MM.1S (cell line): ENCODE results near the gene GPR143.

Experiments used
- DNase-seq: peaks from one replicate; pipeline ENCODE4 v3.0.0-alpha.2; 2015
- H2AFZ ChIP-seq: fragments of 300-600 bp; sonication (generic); 2 replicates; pipeline ENCODE4 v1.6.0; 2016; ENCODE audit warnings: antibody characterized with exemption, low read length
- H3F3A ChIP-seq: fragments of 300-600 bp; sonication (generic); 2 replicates; pipeline ENCODE4 v1.6.1; 2016; ENCODE audit warnings: mild to moderate bottlenecking, antibody characterized with exemption, low read length, moderate library complexity, mixed read lengths; ENCODE audit not compliant: insufficient read depth
- H3K27ac ChIP-seq: fragments of 300-600 bp; sonication (generic); 2 replicates; pipeline ENCODE4 v1.5.1; 2016; ENCODE audit warnings: mild to moderate bottlenecking, low read length
- H3K27me3 ChIP-seq: fragments of 300-600 bp; sonication (generic); replicated peaks from 2 replicates; pipeline ENCODE4 v1.6.0; 2016; ENCODE audit warnings: low read length; ENCODE audit not compliant: insufficient read depth
- H3K36me3 ChIP-seq: fragments of 300-600 bp; sonication (generic); replicated peaks from 2 replicates; pipeline ENCODE4 v1.6.1; 2016; ENCODE audit warnings: mild to moderate bottlenecking, low read length, mixed read lengths; ENCODE audit not compliant: insufficient read depth
- H3K4me1 ChIP-seq: fragments of 300-600 bp; sonication (generic); 2 replicates; pipeline ENCODE4 v1.6.1; 2016; ENCODE audit warnings: low read length, mixed read lengths
- H3K4me2 ChIP-seq: fragments of 300-600 bp; sonication (generic); 2 replicates; pipeline ENCODE4 v1.6.0; 2016; ENCODE audit warnings: low read depth, low read length
- H3K4me3 ChIP-seq: fragments of 300-600 bp; sonication (generic); 2 replicates; pipeline ENCODE4 v1.5.1; 2016; ENCODE audit warnings: low read length, mixed read lengths
- H3K79me2 ChIP-seq: fragments of 300-600 bp; sonication (generic); 2 replicates; pipeline ENCODE4 v1.6.1; 2016; ENCODE audit warnings: mixed run types, low read length, mixed read lengths
- H3K9ac ChIP-seq: fragments of 300-600 bp; sonication (generic); 2 replicates; pipeline ENCODE4 v1.6.1; 2016; ENCODE audit warnings: low read length, mixed read lengths
- H3K9me2 ChIP-seq: fragments of 300-600 bp; sonication (generic); replicated peaks from 2 replicates; pipeline ENCODE4 v1.6.1; 2016; ENCODE audit warnings: mild to moderate bottlenecking, low read length, mixed read lengths; ENCODE audit not compliant: insufficient read depth
- H3K9me3 ChIP-seq: fragments of 300-600 bp; sonication (generic); replicated peaks from 2 replicates; pipeline ENCODE4 v1.6.1; 2016; ENCODE audit warnings: mild to moderate bottlenecking, low read length, mixed read lengths; ENCODE audit not compliant: insufficient read depth
- H4K20me1 ChIP-seq: fragments of 300-600 bp; sonication (generic); 2 replicates; pipeline ENCODE4 v1.6.1; 2016; ENCODE audit warnings: mild to moderate bottlenecking, low read length, moderate library complexity, mixed read lengths; ENCODE audit not compliant: insufficient read depth
- EZH2 ChIP-seq: fragments of 300-600 bp; sonication (generic); optimal IDR thresholded peaks from 2 replicates; pipeline ENCODE3; 2017; ENCODE audit warnings: low read depth, mild to moderate bottlenecking, antibody characterized with exemption, low read length, mixed read lengths
- EZH2phosphoT487 ChIP-seq: fragments of 300-600 bp; sonication (generic); IDR thresholded peaks from 2 replicates; pipeline ENCODE4 v1.6.1; 2018; ENCODE audit warnings: antibody characterized with exemption, low read length
- TF ChIP-seq, protein P1 (sequence below): fragments of 300-600 bp; sonication (generic); IDR thresholded peaks from 2 replicates; pipeline ENCODE4 v1.5.1; 2016; ENCODE audit warnings: antibody characterized with exemption, low read length, mixed read lengths

The GPR143 gene

GRCh38 chrX:9805956-9806355, 40.3 kb upstream of the GPR143 start:
- TF ChIP-seq EZH2phosphoT487 (no peak), EZH2 (no peak)
- TF ChIP-seq, protein P1, sequence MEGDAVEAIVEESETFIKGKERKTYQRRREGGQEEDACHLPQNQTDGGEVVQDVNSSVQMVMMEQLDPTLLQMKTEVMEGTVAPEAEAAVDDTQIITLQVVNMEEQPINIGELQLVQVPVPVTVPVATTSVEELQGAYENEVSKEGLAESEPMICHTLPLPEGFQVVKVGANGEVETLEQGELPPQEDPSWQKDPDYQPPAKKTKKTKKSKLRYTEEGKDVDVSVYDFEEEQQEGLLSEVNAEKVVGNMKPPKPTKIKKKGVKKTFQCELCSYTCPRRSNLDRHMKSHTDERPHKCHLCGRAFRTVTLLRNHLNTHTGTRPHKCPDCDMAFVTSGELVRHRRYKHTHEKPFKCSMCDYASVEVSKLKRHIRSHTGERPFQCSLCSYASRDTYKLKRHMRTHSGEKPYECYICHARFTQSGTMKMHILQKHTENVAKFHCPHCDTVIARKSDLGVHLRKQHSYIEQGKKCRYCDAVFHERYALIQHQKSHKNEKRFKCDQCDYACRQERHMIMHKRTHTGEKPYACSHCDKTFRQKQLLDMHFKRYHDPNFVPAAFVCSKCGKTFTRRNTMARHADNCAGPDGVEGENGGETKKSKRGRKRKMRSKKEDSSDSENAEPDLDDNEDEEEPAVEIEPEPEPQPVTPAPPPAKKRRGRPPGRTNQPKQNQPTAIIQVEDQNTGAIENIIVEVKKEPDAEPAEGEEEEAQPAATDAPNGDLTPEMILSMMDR, result no peak
- no peak overlapping the region for H2AFZ ChIP-seq
- H3K4me1 ChIP-seq, result no peaks in the 10 kb centered on the region
- no peak overlapping the region for H3K9ac ChIP-seq
- H3K9me2 ChIP-seq, result no peaks in the 10 kb centered on the region
- no peaks in the 10 kb centered on the region for H3F3A ChIP-seq
- no peaks in the 10 kb centered on the region for H3K9me3 ChIP-seq
- H3K4me2 ChIP-seq, result no peak overlapping the region
- no peaks in the 10 kb centered on the region for H3K36me3 ChIP-seq
- H4K20me1 ChIP-seq, result no peaks in the 10 kb centered on the region
- H3K27ac ChIP-seq, result no peak overlapping the region
- no peaks in the 10 kb centered on the region for H3K79me2 ChIP-seq
- H3K27me3 ChIP-seq, result no peaks in the 10 kb centered on the region
- H3K4me3 ChIP-seq, result no peak overlapping the region
- DNase-seq, result no peak

GRCh38 chrX:9804444-9804843, 38.8 kb upstream of the GPR143 start:
- H3K9ac ChIP-seq, result no peak overlapping the region
- no peaks in the 10 kb centered on the region for H3K9me3 ChIP-seq
- no peaks in the 10 kb centered on the region for H3K79me2 ChIP-seq
- no peak overlapping the region for H2AFZ ChIP-seq
- TF ChIP-seq, protein P1, result no peak
- H4K20me1 ChIP-seq, result no peaks in the 10 kb centered on the region
- H3K9me2 ChIP-seq, result no peaks in the 10 kb centered on the region
- no peak overlapping the region for H3K4me2 ChIP-seq
- no peaks in the 10 kb centered on the region for H3K36me3 ChIP-seq
- no peak overlapping the region for H3K27ac ChIP-seq
- no peaks in the 10 kb centered on the region for H3K4me1 ChIP-seq
- no peaks in the 10 kb centered on the region for H3F3A ChIP-seq
- H3K4me3 ChIP-seq, result no peak overlapping the region
- no peak for DNase-seq
- no peaks in the 10 kb centered on the region for H3K27me3 ChIP-seq

- DNase-seq, result no peak
- H3K9me3 ChIP-seq, result no peaks in the 10 kb centered on the region
These were observed 37.1 kb upstream of the GPR143 start for GRCh38 chrX:9802737-9803136.

More at GRCh38 chrX:9802737-9803136, 37.1 kb upstream of the GPR143 start:
- no peaks in the 10 kb centered on the region for H3F3A ChIP-seq
- H4K20me1 ChIP-seq, result no peaks in the 10 kb centered on the region
- no peaks in the 10 kb centered on the region for H3K9me2 ChIP-seq
- H3K36me3 ChIP-seq, result no peaks in the 10 kb centered on the region
- H3K4me3 ChIP-seq, result no peak overlapping the region
- no peaks in the 10 kb centered on the region for H3K4me1 ChIP-seq
- no peak overlapping the region for H3K27ac ChIP-seq
- H2AFZ ChIP-seq, result no peak overlapping the region
- no peak overlapping the region for H3K4me2 ChIP-seq
- no peaks in the 10 kb centered on the region for H3K27me3 ChIP-seq
- no peak overlapping the region for H3K9ac ChIP-seq
- no peaks in the 10 kb centered on the region for H3K79me2 ChIP-seq
- TF ChIP-seq EZH2, result no peak
- no peak for TF ChIP-seq EZH2phosphoT487
- TF ChIP-seq, protein P1, result no peak
